ENCODE results near the gene INTS11.
"Not testable (repeated sequence)": the region's sequence is repeated elsewhere in the genome, so short reads cannot be mapped to it uniquely, and the experiment has no call there.

Gene INTS11

DNA sequence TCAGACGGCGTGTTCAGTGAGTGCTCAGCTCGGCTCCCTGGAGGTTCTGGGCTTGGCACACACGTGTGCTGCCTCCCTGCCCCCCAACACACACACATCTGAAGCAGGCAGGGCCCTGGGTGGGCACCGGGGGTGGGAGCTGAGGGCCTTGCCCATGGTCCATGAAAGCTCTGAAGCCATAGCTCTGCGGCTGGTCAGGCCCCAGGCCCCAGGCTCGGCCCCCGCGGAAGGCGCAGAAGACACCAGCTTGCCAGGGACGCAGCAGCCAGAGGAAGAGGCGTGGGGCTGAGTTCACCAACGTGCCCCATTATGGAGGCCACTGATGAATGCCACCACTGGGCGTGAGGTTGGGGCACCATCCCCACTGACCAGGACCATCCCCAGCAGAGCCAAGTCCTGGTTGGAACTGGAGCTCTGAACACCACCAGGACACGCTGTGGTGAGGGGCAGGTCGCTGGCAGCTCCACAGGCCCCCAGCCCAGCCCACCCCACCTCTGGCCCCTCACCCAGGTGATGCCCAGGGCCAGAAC is 46.4 kb upstream of the INTS11 start:
- ChIA-PET POLR2A (interaction anchor here (0.8 to 1.0 kb wide), 2 partner anchors 17 to 71 kb away, joined by 3 read pairs; no protein-coding TSS in a partner anchor), CTCF (interaction anchor here (1.1 to 2.0 kb wide), 3 partner anchors 8 to 38 kb away, joined by 4 to 15 read pairs (median 5); no protein-coding TSS in a partner anchor)
- TF ChIP-seq ZNF169 (tag by site-specific recombination; IDR thresholded peaks at IDR 0.05) (no peak), ZNF350 (tag by site-specific recombination; IDR thresholded peaks at IDR 0.05) (no peak), ZNF529 (tag by site-specific recombination; IDR thresholded peaks at IDR 0.05; ENCODE audit: insufficient replicate concordance) (no peak), ZBTB1 (tag by site-specific recombination; IDR thresholded peaks at IDR 0.05) (no peak), ZNF645 (tag by site-specific recombination; IDR thresholded peaks at IDR 0.05) (no peak), ZNF560 (tag by site-specific recombination; IDR thresholded peaks at IDR 0.05; ENCODE audit: borderline replicate concordance) (no peak), ZNF311 (tag by site-specific recombination; IDR thresholded peaks at IDR 0.05; ENCODE audit: borderline replicate concordance) (no peak)

GRCh38 chr1:1370094-1370493 is 45.6 kb upstream of the INTS11 start:
- H3K4me1 ChIP-seq (ENCODE audit: control insufficient read depth, insufficient read depth, low read length); H3K4me3 ChIP-seq (ENCODE audit: low read depth, low read length); H3K9me3 ChIP-seq (ENCODE audit: control insufficient read depth, insufficient read depth, low read depth, low read length); H3K27ac ChIP-seq (ENCODE audit: extremely low read depth, low read depth, low read length): not testable (repeated sequence)
- peaks cover 0 to 33% of the 10 kb centered on the region in 2 experiments; a peak in 2 of 3 replicates for H3K36me3 ChIP-seq (ENCODE audit: control insufficient read depth in 2 of 2, insufficient read depth in 1 of 2, low read length in 2 of 2)
- POLR2A ChIA-PET: interaction anchor here (0.7 to 0.8 kb wide), 2 partner anchors 65 to 70 kb away, joined by 3 to 4 read pairs; no protein-coding TSS in a partner anchor
- CTCF ChIA-PET: interaction anchor here (0.7 to 1.0 kb wide), 3 partner anchors 72 to 386 kb away, joined by 3 to 4 read pairs (median 3); no protein-coding TSS in a partner anchor

More for the DNA sequence above, 46.4 kb upstream of the INTS11 start:
- Histone ChIP-seq H3K4me1 (ENCODE audit: control insufficient read depth, insufficient read depth, low read length) (peaks cover 4% of the 10 kb centered on the region; the same call in 1 of the 2 replicates), H3K4me3 (ENCODE audit: low read depth, low read length) (no peak overlapping the region), H3K27ac (ENCODE audit: extremely low read depth, low read depth, low read length) (no peak overlapping the region), H3K36me3 (ENCODE audit: control insufficient read depth in 2 of 2, insufficient read depth in 1 of 2, low read length in 2 of 2) (peaks cover 0 to 33% of the 10 kb centered on the region in 2 experiments; a peak in 2 of 3 replicates), H3K9me3 (ENCODE audit: control insufficient read depth, insufficient read depth, low read depth, low read length) (no peaks in the 10 kb centered on the region)

- no peaks in the 10 kb centered on the region for H3K9me3 ChIP-seq (ENCODE audit: control insufficient read depth, insufficient read depth, low read depth, low read length)
- H3K4me1 ChIP-seq (ENCODE audit: control insufficient read depth, insufficient read depth, low read length): no peaks in the 10 kb centered on the region
- H3K36me3 ChIP-seq (ENCODE audit: control insufficient read depth in 2 of 2, insufficient read depth in 1 of 2, low read length in 2 of 2): peaks cover 0 to 16% of the 10 kb centered on the region in 2 experiments; a peak in 1 of 3 replicates
- POLR2A ChIA-PET: no interaction called here
- no peak overlapping the region for H3K27ac ChIP-seq (ENCODE audit: extremely low read depth, low read depth, low read length)
- no peak overlapping the region for H3K4me3 ChIP-seq (ENCODE audit: low read depth, low read length)
- TF ChIP-seq, protein P1, sequence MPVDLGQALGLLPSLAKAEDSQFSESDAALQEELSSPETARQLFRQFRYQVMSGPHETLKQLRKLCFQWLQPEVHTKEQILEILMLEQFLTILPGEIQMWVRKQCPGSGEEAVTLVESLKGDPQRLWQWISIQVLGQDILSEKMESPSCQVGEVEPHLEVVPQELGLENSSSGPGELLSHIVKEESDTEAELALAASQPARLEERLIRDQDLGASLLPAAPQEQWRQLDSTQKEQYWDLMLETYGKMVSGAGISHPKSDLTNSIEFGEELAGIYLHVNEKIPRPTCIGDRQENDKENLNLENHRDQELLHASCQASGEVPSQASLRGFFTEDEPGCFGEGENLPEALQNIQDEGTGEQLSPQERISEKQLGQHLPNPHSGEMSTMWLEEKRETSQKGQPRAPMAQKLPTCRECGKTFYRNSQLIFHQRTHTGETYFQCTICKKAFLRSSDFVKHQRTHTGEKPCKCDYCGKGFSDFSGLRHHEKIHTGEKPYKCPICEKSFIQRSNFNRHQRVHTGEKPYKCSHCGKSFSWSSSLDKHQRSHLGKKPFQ (tag by site-specific recombination; IDR thresholded peaks at IDR 0.05): peak; percentile 100
- no peak for TF ChIP-seq ZNF433 (tag by site-specific recombination; IDR thresholded peaks at IDR 0.05; ENCODE audit: low read depth)
- peak; percentile 44; the same call in 1 of the 2 replicates for TF ChIP-seq ZNF311 (tag by site-specific recombination; IDR thresholded peaks at IDR 0.05; ENCODE audit: borderline replicate concordance)
- CTCF ChIA-PET: no interaction called here
Observed at GRCh38 chr1:1367315-1367714, 42.9 kb upstream of the INTS11 start.

DNA sequence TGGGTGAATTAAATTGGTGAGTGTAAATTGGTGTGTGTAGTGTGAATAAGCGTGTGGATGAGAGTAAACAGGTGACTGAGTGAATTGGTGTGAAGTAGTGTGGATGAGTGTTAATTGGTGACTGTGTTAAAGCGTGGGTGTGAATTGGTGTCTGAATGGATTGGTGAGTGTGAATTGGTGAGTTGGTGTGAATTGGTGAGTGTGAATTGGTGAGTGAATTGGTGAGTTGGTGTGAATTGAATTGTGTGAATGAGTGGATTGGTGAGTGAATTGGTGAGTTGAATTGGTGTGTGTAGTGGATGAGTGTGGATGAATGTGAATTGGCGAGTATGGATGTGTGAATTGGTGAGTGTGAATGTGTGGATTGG is 42.2 kb upstream of the INTS11 start:
- Histone ChIP-seq H3K9me3 (ENCODE audit: control insufficient read depth, insufficient read depth, low read depth, low read length) (no peaks in the 10 kb centered on the region), H3K4me3 (ENCODE audit: low read depth, low read length) (no peak overlapping the region), H3K36me3 (ENCODE audit: control insufficient read depth in 2 of 2, insufficient read depth in 1 of 2, low read length in 2 of 2) (peaks cover 0 to 11% of the 10 kb centered on the region in 2 experiments; a peak in 1 of 3 replicates), H3K4me1 (ENCODE audit: control insufficient read depth, insufficient read depth, low read length) (no peaks in the 10 kb centered on the region), H3K27ac (ENCODE audit: extremely low read depth, low read depth, low read length) (no peak overlapping the region)
- TF ChIP-seq, protein P1 (tag by site-specific recombination; IDR thresholded peaks at IDR 0.05): peak; percentile 100
- TF ChIP-seq ZNF514 (tag by site-specific recombination; IDR thresholded peaks at IDR 0.05): no peak
- ChIA-PET CTCF (no interaction called here), POLR2A (no interaction called here)

Data from HEK293 (cell line).